ENCODE data around the gene GPR6.

GPR6 gene, protein sequence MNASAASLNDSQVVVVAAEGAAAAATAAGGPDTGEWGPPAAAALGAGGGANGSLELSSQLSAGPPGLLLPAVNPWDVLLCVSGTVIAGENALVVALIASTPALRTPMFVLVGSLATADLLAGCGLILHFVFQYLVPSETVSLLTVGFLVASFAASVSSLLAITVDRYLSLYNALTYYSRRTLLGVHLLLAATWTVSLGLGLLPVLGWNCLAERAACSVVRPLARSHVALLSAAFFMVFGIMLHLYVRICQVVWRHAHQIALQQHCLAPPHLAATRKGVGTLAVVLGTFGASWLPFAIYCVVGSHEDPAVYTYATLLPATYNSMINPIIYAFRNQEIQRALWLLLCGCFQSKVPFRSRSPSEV

DNA sequence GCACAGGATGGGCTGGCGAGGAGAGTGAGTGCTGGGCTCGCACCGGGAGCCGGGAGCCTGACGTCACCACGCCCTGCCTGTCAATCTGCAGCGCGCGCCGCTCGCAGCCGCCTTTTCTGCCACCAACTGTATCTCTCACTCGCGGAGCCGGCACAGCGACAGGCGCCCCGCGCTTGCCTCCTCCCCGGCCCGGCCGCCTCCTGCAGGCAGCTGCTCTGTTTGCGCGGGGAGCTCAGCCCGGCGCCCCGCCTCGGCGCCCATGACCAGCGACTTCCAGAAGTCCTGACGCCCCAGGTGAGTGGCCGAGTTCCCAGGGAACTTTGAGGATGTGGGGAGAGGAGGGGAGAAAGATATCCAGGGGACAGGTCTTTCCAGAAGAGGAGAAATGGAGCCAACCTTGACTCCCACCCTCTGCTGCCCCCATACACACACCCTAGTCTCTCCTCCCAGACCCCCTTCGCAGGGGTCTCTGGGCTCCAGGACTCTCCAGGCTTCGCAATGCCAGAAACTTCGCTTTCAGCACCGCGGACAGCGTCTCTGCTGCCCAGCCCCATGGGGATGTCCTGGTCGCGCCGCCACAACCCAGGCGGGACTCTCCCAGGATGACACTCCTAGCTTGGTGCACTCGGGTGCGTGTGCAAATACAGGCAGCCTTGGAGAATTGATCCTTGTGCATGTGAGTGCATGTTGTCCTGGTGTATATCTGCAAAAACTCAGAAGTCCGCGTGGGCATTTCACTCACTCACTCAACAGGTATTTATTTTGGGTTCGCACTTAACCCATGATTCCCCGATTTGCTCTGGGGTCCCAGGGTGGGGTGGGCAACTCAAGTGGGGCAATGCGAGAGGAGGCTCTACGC, at the start of gene GPR6:
Gene GPR6, plus strand, starts transcription at position 138 of the 859 bp plus-strand sequence. CDS start 802 bp downstream, outside the sequence.
- H3F3A ChIP-seq (ENCODE audit: insufficient read depth, low read length), result no peaks in the 10 kb centered on the region
- no peak within 1 kb of the TSS for H3K9ac ChIP-seq (ENCODE audit: low read length)
- no peaks in the 10 kb centered on the region for H4K20me1 ChIP-seq (ENCODE audit: insufficient read depth, low read length)
- H3K4me2 ChIP-seq (ENCODE audit: low read depth, low read length), result no peak within 1 kb of the TSS
- no peak within 1 kb of the TSS for H3K4me3 ChIP-seq (ENCODE audit: low read length)
- H3K9me2 ChIP-seq (replicated peaks; ENCODE audit: insufficient read depth, low read length), result no peaks in the 10 kb centered on the region
- no peaks in the 10 kb centered on the region for H3K4me1 ChIP-seq (ENCODE audit: low read length)
- H3K27ac ChIP-seq (ENCODE audit: low read length), result no peak within 1 kb of the TSS
- H3K79me2 ChIP-seq (ENCODE audit: low read length), result no peaks in the 10 kb centered on the region
- no peaks in the 10 kb centered on the region for H3K27me3 ChIP-seq (replicated peaks; ENCODE audit: insufficient read depth, low read length)
- no peaks in the 10 kb centered on the region for H3K9me3 ChIP-seq (replicated peaks; ENCODE audit: insufficient read depth, low read length)
- no peak within 1 kb of the TSS for H2AFZ ChIP-seq (ENCODE audit: low read length)
- no peak for TF ChIP-seq EZH2phosphoT487 (IDR thresholded peaks at IDR 0.05; ENCODE audit: low read length)
- TF ChIP-seq EZH2 (optimal IDR thresholded peaks at IDR 0.05; ENCODE audit: low read depth, low read length), result no peak
- TF ChIP-seq, protein P1, sequence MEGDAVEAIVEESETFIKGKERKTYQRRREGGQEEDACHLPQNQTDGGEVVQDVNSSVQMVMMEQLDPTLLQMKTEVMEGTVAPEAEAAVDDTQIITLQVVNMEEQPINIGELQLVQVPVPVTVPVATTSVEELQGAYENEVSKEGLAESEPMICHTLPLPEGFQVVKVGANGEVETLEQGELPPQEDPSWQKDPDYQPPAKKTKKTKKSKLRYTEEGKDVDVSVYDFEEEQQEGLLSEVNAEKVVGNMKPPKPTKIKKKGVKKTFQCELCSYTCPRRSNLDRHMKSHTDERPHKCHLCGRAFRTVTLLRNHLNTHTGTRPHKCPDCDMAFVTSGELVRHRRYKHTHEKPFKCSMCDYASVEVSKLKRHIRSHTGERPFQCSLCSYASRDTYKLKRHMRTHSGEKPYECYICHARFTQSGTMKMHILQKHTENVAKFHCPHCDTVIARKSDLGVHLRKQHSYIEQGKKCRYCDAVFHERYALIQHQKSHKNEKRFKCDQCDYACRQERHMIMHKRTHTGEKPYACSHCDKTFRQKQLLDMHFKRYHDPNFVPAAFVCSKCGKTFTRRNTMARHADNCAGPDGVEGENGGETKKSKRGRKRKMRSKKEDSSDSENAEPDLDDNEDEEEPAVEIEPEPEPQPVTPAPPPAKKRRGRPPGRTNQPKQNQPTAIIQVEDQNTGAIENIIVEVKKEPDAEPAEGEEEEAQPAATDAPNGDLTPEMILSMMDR (IDR thresholded peaks at IDR 0.05; ENCODE audit: low read length), result no peak
- peak; percentile 23 for DNase-seq
- H3K36me3 ChIP-seq (replicated peaks; ENCODE audit: insufficient read depth, low read length), result no peaks in the 10 kb centered on the region

DNA sequence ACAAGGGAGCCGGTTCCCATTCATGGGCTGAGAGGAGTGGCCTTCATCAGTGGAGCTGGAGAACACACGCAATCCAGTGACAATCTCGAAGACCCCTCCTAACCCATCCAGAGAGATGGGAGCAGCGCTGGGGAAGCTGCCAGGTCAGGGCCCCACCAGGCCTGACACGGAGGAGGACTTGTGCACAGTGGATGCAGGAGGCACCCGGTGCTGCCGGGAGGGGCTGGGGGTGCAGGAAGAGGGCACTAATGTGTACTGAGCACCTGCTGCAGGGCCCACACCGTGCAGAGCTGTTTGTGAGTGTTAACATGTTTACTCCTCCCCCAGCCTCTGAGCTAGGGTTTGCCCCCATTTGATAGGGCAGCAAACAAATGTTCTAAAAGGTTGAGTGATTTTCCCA, 43.8 kb upstream of the GPR6 start:
- Histone ChIP-seq H3K9me2 (replicated peaks; ENCODE audit: insufficient read depth, low read length) (no peaks in the 10 kb centered on the region), H3K4me1 (ENCODE audit: low read length) (no peaks in the 10 kb centered on the region), H3K4me3 (ENCODE audit: low read length) (no peak overlapping the region), H3K9me3 (replicated peaks; ENCODE audit: insufficient read depth, low read length) (no peaks in the 10 kb centered on the region), H3K27ac (ENCODE audit: low read length) (no peak overlapping the region), H3K4me2 (ENCODE audit: low read depth, low read length) (no peak overlapping the region), H3K79me2 (ENCODE audit: low read length) (no peaks in the 10 kb centered on the region), H3F3A (ENCODE audit: insufficient read depth, low read length) (no peaks in the 10 kb centered on the region), H2AFZ (ENCODE audit: low read length) (no peak overlapping the region), H3K36me3 (replicated peaks; ENCODE audit: insufficient read depth, low read length) (no peaks in the 10 kb centered on the region), H4K20me1 (ENCODE audit: insufficient read depth, low read length) (no peaks in the 10 kb centered on the region), H3K27me3 (replicated peaks; ENCODE audit: insufficient read depth, low read length) (no peaks in the 10 kb centered on the region), H3K9ac (ENCODE audit: low read length) (no peak overlapping the region)
- no peak for DNase-seq
- TF ChIP-seq EZH2phosphoT487 (IDR thresholded peaks at IDR 0.05; ENCODE audit: low read length), result no peak
- no peak for TF ChIP-seq EZH2 (optimal IDR thresholded peaks at IDR 0.05; ENCODE audit: low read depth, low read length)
- TF ChIP-seq, protein P1 (IDR thresholded peaks at IDR 0.05; ENCODE audit: low read length), result no peak

DNA sequence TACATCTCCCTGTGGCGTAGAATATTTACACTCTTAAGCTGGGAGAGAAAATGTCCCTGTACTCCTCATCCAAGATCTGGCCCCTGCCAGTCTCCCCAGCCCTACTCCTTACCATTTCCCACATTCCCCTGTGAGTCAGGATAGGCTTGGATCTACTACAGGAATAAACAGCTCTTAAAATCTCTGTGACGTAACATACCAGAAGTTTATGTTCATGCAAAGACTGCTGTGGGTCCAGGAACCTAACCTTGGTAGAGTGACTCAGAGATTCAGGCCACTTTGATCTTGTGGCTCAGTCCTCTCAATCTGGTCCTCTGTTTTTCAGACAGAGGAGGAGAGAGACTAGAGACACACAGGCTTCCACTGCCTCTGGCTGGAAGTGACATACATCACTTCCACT, 38.5 kb upstream of the GPR6 start:
- Histone ChIP-seq H3K79me2 (ENCODE audit: low read length) (no peaks in the 10 kb centered on the region), H3K4me1 (ENCODE audit: low read length) (no peaks in the 10 kb centered on the region), H3K9me3 (replicated peaks; ENCODE audit: insufficient read depth, low read length) (no peaks in the 10 kb centered on the region), H4K20me1 (ENCODE audit: insufficient read depth, low read length) (no peaks in the 10 kb centered on the region), H3K9ac (ENCODE audit: low read length) (no peak overlapping the region), H3K27ac (ENCODE audit: low read length) (no peak overlapping the region), H3K4me3 (ENCODE audit: low read length) (no peak overlapping the region), H3K36me3 (replicated peaks; ENCODE audit: insufficient read depth, low read length) (no peaks in the 10 kb centered on the region), H3K27me3 (replicated peaks; ENCODE audit: insufficient read depth, low read length) (no peaks in the 10 kb centered on the region), H3K4me2 (ENCODE audit: low read depth, low read length) (no peak overlapping the region), H3K9me2 (replicated peaks; ENCODE audit: insufficient read depth, low read length) (no peaks in the 10 kb centered on the region), H3F3A (ENCODE audit: insufficient read depth, low read length) (no peaks in the 10 kb centered on the region), H2AFZ (ENCODE audit: low read length) (no peak overlapping the region)
- no peak for TF ChIP-seq EZH2 (optimal IDR thresholded peaks at IDR 0.05; ENCODE audit: low read depth, low read length)
- no peak for DNase-seq
